Muscle layer of duodenum (tissue), 2 donors: ENCODE data around the gene KITLG.
"Not testable (repeated sequence)": the region's sequence is repeated elsewhere in the genome, so short reads cannot be mapped to it uniquely, and the experiment has no call there.

Experiments
- H3K27ac ChIP-seq: one replicate; pipeline ENCODE4 v1.7.0; 2013; ENCODE audit warnings: mild to moderate bottlenecking, low read length
- H3K27me3 ChIP-seq: one replicate; pipeline ENCODE4 v1.7.0; 2013; ENCODE audit warnings: low read depth, mild to moderate bottlenecking, control low read depth, low read length
- H3K36me3 ChIP-seq, 2 donors: one replicate each; pipeline ENCODE4 v1.7.0; 2013; ENCODE audit warnings: low read length in 2 of 2, control low read depth in 1 of 2, mild to moderate bottlenecking in 1 of 2; ENCODE audit not compliant: insufficient read depth in 2 of 2, control insufficient read depth in 1 of 2
- H3K4me1 ChIP-seq, 2 donors: one replicate each; pipeline ENCODE4 v1.7.0; 2013; ENCODE audit warnings: low read length in 2 of 2, mild to moderate bottlenecking in 2 of 2, control low read depth in 1 of 2, moderate library complexity in 1 of 2; ENCODE audit not compliant: insufficient read depth in 2 of 2, control insufficient read depth in 1 of 2
- H3K4me3 ChIP-seq, 2 donors: one replicate each; pipeline ENCODE4 v1.7.0; 2013; ENCODE audit warnings: low read length in 2 of 2, low read depth in 1 of 2, mild to moderate bottlenecking in 1 of 2
- H3K9me3 ChIP-seq, 2 donors: one replicate each; pipeline ENCODE4 v1.7.0; 2013; ENCODE audit warnings: low read length in 2 of 2, control low read depth in 1 of 2, mild to moderate bottlenecking in 1 of 2; ENCODE audit not compliant: control insufficient read depth in 1 of 2
- donor health status: healthy.

The KITLG gene

GRCh38 chr12:88507851-88508250 lies 72.4 kb downstream of the KITLG start:
- H3K4me3 ChIP-seq, H3K9me3 ChIP-seq, H3K27ac ChIP-seq, H3K4me1 ChIP-seq, H3K27me3 ChIP-seq: not testable (repeated sequence)
- peaks cover 10 to 11% of the 10 kb centered on the region in 2 donors for H3K36me3 ChIP-seq

GRCh38 chr12:88507270-88507669 lies 73.0 kb downstream of the KITLG start:
- Histone ChIP-seq H3K27ac (no peak overlapping the region), H3K9me3 (no peaks in the 10 kb centered on the region), H3K4me1 (peaks cover 0 to 5% of the 10 kb centered on the region in 2 donors), H3K27me3 (no peaks in the 10 kb centered on the region), H3K4me3 (no peak overlapping the region), H3K36me3 (peaks cover 10 to 16% of the 10 kb centered on the region in 2 donors)

GRCh38 chr12:88505696-88506095 lies 74.6 kb downstream of the KITLG start:
- H3K9me3 ChIP-seq: no peaks in the 10 kb centered on the region
- no peak overlapping the region for H3K4me3 ChIP-seq
- H3K36me3 ChIP-seq: peaks cover 10 to 20% of the 10 kb centered on the region in 2 donors
- H3K27me3 ChIP-seq: no peaks in the 10 kb centered on the region
- no peaks in the 10 kb centered on the region for H3K4me1 ChIP-seq
- H3K27ac ChIP-seq: no peak overlapping the region

DNA sequence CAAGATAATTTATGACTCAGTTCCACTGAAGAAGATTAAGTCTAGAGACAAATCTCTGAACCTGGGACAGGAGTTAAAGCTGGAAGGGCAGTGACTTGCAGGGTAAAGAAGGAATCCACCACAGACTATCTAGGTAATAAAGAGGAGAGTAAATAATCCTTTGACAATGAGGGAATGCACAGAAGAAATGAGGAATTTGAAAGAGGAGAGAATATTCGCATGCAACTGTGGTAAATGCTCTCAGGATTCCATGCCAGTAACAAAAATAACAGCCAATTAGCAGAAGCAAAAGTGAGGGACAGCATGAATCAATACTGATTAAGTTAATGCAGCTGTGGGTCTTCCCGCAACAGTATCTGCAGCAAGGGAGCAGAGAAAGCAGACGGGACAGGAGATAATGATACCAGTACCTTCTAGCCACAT lies 77.0 kb downstream of the KITLG start:
- Histone ChIP-seq H3K27me3 (no peaks in the 10 kb centered on the region), H3K4me3 (no peak overlapping the region), H3K4me1 (no peaks in the 10 kb centered on the region), H3K27ac (no peak overlapping the region), H3K36me3 (peaks cover 10 to 20% of the 10 kb centered on the region in 2 donors), H3K9me3 (no peaks in the 10 kb centered on the region)

GRCh38 chr12:88501972-88502938 lies 78.0 kb downstream of the KITLG start:
- no peaks in the 10 kb centered on the region for H3K4me1 ChIP-seq
- peaks cover 10 to 20% of the 10 kb centered on the region in 2 donors for H3K36me3 ChIP-seq
- no peak overlapping the region for H3K27ac ChIP-seq
- no peaks in the 10 kb centered on the region for H3K9me3 ChIP-seq
- no peaks in the 10 kb centered on the region for H3K27me3 ChIP-seq
- no peak overlapping the region for H3K4me3 ChIP-seq

GRCh38 chr12:88496891-88497371 lies 83.3 kb downstream of the KITLG start:
- Histone ChIP-seq H3K9me3 (no peaks in the 10 kb centered on the region), H3K36me3 (peaks cover 0 to 3% of the 10 kb centered on the region in 2 donors), H3K27ac (no peak overlapping the region), H3K4me1 (no peaks in the 10 kb centered on the region), H3K27me3 (no peaks in the 10 kb centered on the region), H3K4me3 (no peak overlapping the region)

DNA sequence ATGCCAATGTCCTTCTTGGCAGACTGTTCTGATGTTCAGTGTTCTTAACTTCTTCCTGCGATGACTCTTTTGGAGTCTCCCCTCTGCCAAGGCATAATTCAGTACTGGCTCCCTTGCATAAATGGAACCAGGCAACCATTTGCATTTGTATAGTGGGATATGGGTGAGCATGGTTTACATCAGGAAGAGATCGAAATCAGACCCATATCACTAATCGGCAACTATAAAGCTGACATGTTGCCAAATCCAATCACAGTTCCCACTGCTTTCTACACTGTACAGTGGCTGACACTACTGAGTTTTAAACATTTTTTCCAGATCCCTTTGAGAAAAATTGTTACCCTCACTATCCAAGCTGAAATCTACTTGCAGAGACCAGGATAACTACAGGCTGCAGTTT lies 83.8 kb downstream of the KITLG start:
- Histone ChIP-seq H3K4me1 (no peaks in the 10 kb centered on the region), H3K36me3 (no peaks in the 10 kb centered on the region), H3K4me3 (no peak overlapping the region), H3K9me3 (no peaks in the 10 kb centered on the region), H3K27ac (no peak overlapping the region), H3K27me3 (no peaks in the 10 kb centered on the region)

GRCh38 chr12:88495031-88495430 lies 85.2 kb downstream of the KITLG start:
- H3K27ac ChIP-seq: no peak overlapping the region
- no peaks in the 10 kb centered on the region for H3K36me3 ChIP-seq
- H3K27me3 ChIP-seq: no peaks in the 10 kb centered on the region
- H3K9me3 ChIP-seq: no peaks in the 10 kb centered on the region
- no peak overlapping the region for H3K4me3 ChIP-seq
- H3K4me1 ChIP-seq: no peaks in the 10 kb centered on the region

DNA sequence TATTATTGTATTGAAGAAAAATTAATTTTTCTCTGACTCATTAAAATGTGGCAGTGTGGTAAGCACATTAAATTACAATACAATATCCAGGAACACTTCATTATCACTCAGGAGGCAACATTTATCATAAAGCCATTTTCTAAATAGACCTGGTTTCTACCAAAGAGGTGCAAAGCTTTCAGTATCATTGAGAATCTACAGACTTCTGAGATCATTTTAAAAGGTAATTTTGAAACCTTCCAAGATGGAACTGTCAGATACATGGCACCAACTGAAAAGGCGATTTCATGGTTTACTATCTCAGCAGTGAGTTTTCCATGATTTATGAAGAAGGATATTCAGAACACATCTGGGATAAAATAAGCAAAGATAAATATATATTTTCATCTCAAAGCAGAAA lies 85.8 kb downstream of the KITLG start:
- Histone ChIP-seq H3K27ac (no peak overlapping the region), H3K9me3 (no peaks in the 10 kb centered on the region), H3K36me3 (no peaks in the 10 kb centered on the region), H3K4me3 (no peak overlapping the region), H3K27me3 (no peaks in the 10 kb centered on the region), H3K4me1 (no peaks in the 10 kb centered on the region)

DNA sequence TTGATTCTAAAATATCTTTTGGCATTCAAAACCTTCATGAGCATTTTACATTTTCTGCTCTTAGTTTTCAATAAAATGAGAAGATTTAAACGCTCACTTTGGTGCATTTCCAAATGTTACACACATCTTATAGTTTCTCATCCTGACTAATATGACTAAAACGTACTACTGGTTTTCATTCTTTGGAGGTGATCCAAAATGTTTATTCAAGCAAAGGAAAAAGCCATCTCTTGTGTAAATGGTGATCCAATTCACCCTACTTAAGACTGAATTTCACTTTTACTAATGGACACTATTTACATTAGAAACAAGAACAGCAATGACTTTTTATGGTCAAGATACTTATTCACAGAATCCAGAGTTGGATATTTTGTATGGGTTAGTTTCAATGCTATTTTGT lies 86.6 kb downstream of the KITLG start:
- Histone ChIP-seq H3K9me3 (no peaks in the 10 kb centered on the region), H3K4me1 (no peaks in the 10 kb centered on the region), H3K27ac (no peak overlapping the region), H3K27me3 (no peaks in the 10 kb centered on the region), H3K4me3 (no peak overlapping the region), H3K36me3 (no peaks in the 10 kb centered on the region)

DNA sequence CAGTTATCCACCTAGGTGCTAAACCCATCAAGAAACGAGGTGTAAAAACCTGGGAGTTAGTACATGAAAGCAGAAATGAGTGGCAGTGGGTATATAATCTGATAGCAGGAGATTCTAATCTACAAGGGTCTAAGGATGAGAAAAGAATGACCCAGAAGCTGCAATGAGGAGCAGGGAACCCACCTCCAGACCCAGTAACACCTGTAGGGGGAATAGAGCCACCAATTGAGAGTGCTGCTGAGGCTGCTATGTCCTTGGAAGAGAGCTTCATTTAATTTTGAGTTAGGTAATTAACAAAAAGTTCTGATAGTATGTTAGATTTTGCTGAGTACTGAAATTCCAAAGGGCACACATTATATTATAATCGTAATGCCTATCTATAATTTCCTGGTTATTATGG lies 89.8 kb downstream of the KITLG start:
- H3K36me3 ChIP-seq: no peaks in the 10 kb centered on the region
- no peaks in the 10 kb centered on the region for H3K9me3 ChIP-seq
- no peak overlapping the region for H3K27ac ChIP-seq
- H3K27me3 ChIP-seq: no peaks in the 10 kb centered on the region
- H3K4me1 ChIP-seq: no peaks in the 10 kb centered on the region
- no peak overlapping the region for H3K4me3 ChIP-seq
